PC-3 (cell line): ENCODE measurements around the gene HTR3A. TPM values are rescaled to one million over a fixed set of nuclear protein-coding genes. Genes with fewer than 3 reads are reported as not detected.

ENCODE experiments used
- ATAC-seq: fragments of 200-7000 bp; cut with Tn5 transposase; 2 replicates; pipeline ENCODE4 v1.9.1; 2020; ENCODE audit warnings: mild to moderate bottlenecking, moderate library complexity
- BruUV-seq: library from RNA; stranded (reverse); fragments of 400-500 nt; replicated peaks from 2 replicates; lab custom pipeline; 2021; lab: Mats Ljungman, UMichigan
- CTCF ChIA-PET: fragments of 300-600 bp; sonication (Branson Sonifier 250); formaldehyde crosslinking; loops from one replicate; lab custom pipeline; 2022; ENCODE audit warnings: antibody characterized with exemption; lab: Charles Lee
- POLR2A ChIA-PET: fragments of 300-600 bp; sonication (Branson Sonifier 250); formaldehyde crosslinking; loops from one replicate; lab custom pipeline; 2022; ENCODE audit warnings: antibody characterized with exemption; ENCODE audit not compliant: unreplicated experiment; lab: Charles Lee
- DNase-seq: peaks from one replicate; pipeline ENCODE4 v3.0.0-alpha.2; 2015
- H2AFZ ChIP-seq: fragments of 300-600 bp; sonication (generic); 2 replicates; pipeline ENCODE4 v1.6.0; 2016; ENCODE audit warnings: antibody characterized with exemption, low read length
- H3F3A ChIP-seq: fragments of 300-600 bp; sonication (generic); one replicate; pipeline ENCODE4 v1.6.0; 2017; ENCODE audit warnings: antibody characterized with exemption, low read length, control low read depth, mild to moderate bottlenecking; ENCODE audit not compliant: unreplicated experiment
- H3K27ac ChIP-seq: fragments of 300-600 bp; sonication (generic); 2 replicates; pipeline ENCODE4 v1.5.1; 2016; ENCODE audit warnings: mild to moderate bottlenecking, low read length
- H3K27me3 ChIP-seq: fragments of 300-600 bp; sonication (generic); 2 replicates; pipeline ENCODE4 v1.6.1; 2016; ENCODE audit warnings: low read length, mixed read lengths
- H3K36me3 ChIP-seq: fragments of 300-600 bp; sonication (generic); 2 replicates; pipeline ENCODE4 v1.6.1; 2016; ENCODE audit warnings: low read depth, mixed run types, low read length, mixed read lengths
- H3K4me1 ChIP-seq: fragments of 300-600 bp; sonication (generic); 2 replicates; pipeline ENCODE4 v1.5.1; 2016; ENCODE audit warnings: low read length; ENCODE audit not compliant: insufficient read depth
- H3K4me2 ChIP-seq: fragments of 300-600 bp; sonication (generic); 2 replicates; pipeline ENCODE4 v1.6.0; 2016; ENCODE audit warnings: low read length
- H3K4me3 ChIP-seq: fragments of 300-600 bp; sonication (generic); 2 replicates; pipeline ENCODE4 v1.5.1; 2016; ENCODE audit warnings: mild to moderate bottlenecking, low read length, mixed read lengths
- H3K79me2 ChIP-seq: fragments of 300-600 bp; sonication (generic); 2 replicates; pipeline ENCODE4 v1.6.1; 2017; ENCODE audit warnings: low read length, mixed read lengths
- H3K9ac ChIP-seq: fragments of 300-600 bp; sonication (generic); 2 replicates; pipeline ENCODE4 v1.6.0; 2016; ENCODE audit warnings: mild to moderate bottlenecking, low read length
- H3K9me2 ChIP-seq: fragments of 300-600 bp; sonication (generic); replicated peaks from 2 replicates; pipeline ENCODE4 v1.6.1; 2016; ENCODE audit warnings: mixed run types, low read length, mixed read lengths
- H3K9me3 ChIP-seq: fragments of 300-600 bp; sonication (generic); 2 replicates; pipeline ENCODE4 v1.6.1; 2016; ENCODE audit warnings: low read length, mixed read lengths
- H4K20me1 ChIP-seq: fragments of 300-600 bp; sonication (generic); 2 replicates; pipeline ENCODE4 v1.6.1; 2016; ENCODE audit warnings: low read length, mixed read lengths
- CTCF ChIP-seq: fragments of 300-600 bp; sonication (generic); conservative IDR thresholded peaks from 2 replicates; pipeline ENCODE4 v1.5.1; 2017; ENCODE audit warnings: antibody characterized with exemption, low read depth, mild to moderate bottlenecking, low read length
- EZH2 ChIP-seq: fragments of 300-600 bp; sonication (generic); IDR thresholded peaks from one replicate; pipeline ENCODE4 v1.6.1; 2017; ENCODE audit warnings: antibody characterized with exemption, mild to moderate bottlenecking, low read length; ENCODE audit not compliant: unreplicated experiment
- EZH2phosphoT487 ChIP-seq: fragments of 300-600 bp; sonication (generic); IDR thresholded peaks from 2 replicates; pipeline ENCODE4 v1.6.1; 2018; ENCODE audit warnings: mild to moderate bottlenecking, antibody characterized with exemption, low read length, borderline replicate concordance
- intact Hi-C: fragments of 100-400 bp; cut with micrococcal nuclease; formaldehyde crosslinking; loops from 2 replicates; pipeline ENCODE4 v1.9.0; 2023
- total RNA-seq: library from RNA; depleted of rRNA; stranded (reverse); fragments of >200 nt; gene quantifications from 2 replicates; pipeline ENCODE4 v1.2.3, GENCODE V29; 2014

Gene HTR3A
- total RNA-seq, 1 experiment from 2014 or later: not detected

GRCh38 chr11:113947994-113948393 is 26.9 kb upstream of the HTR3A start:
- no peak overlapping the region for H3K4me3 ChIP-seq
- H3K9ac ChIP-seq: no peak overlapping the region
- intact Hi-C loops: no loop called here
- peaks cover 67% of the 10 kb centered on the region for H3K27me3 ChIP-seq
- no peaks in the 10 kb centered on the region for H3K9me2 ChIP-seq
- no peak overlapping the region for H2AFZ ChIP-seq
- CTCF ChIA-PET: no interaction called here
- no peak overlapping the region for H3K4me2 ChIP-seq
- no peaks in the 10 kb centered on the region for H3K4me1 ChIP-seq
- POLR2A ChIA-PET: no interaction called here
- H3K9me3 ChIP-seq: no peaks in the 10 kb centered on the region
- H3F3A ChIP-seq: no peaks in the 10 kb centered on the region
- H4K20me1 ChIP-seq: no peaks in the 10 kb centered on the region
- BruUV-seq: no TSS peak
- ATAC-seq (no peak), DNase-seq (no peak)
- H3K79me2 ChIP-seq: no peaks in the 10 kb centered on the region
- TF ChIP-seq EZH2phosphoT487: no peak
- TF ChIP-seq EZH2: no peak
- no peak for TF ChIP-seq CTCF
- H3K36me3 ChIP-seq: no peaks in the 10 kb centered on the region
- no peak overlapping the region for H3K27ac ChIP-seq

- POLR2A ChIA-PET: no interaction called here
- Histone ChIP-seq H2AFZ (no peak overlapping the region), H3K27me3 (peaks cover 68% of the 10 kb centered on the region)
These were observed 25.0 kb upstream of the HTR3A start for GRCh38 chr11:113949891-113950290.

More at GRCh38 chr11:113949891-113950290, 25.0 kb upstream of the HTR3A start:
- Histone ChIP-seq H3F3A (no peaks in the 10 kb centered on the region), H3K36me3 (no peaks in the 10 kb centered on the region), H3K4me2 (no peak overlapping the region), H3K4me1 (no peaks in the 10 kb centered on the region), H4K20me1 (no peaks in the 10 kb centered on the region), H3K9me3 (no peaks in the 10 kb centered on the region), H3K9me2 (no peaks in the 10 kb centered on the region), H3K27ac (no peak overlapping the region), H3K4me3 (no peak overlapping the region), H3K9ac (no peak overlapping the region), H3K79me2 (no peaks in the 10 kb centered on the region)
- no peak for ATAC-seq
- TF ChIP-seq EZH2phosphoT487 (no peak), CTCF (no peak), EZH2 (no peak)
- CTCF ChIA-PET: no interaction called here
- intact Hi-C loops: no loop called here
- DNase-seq: no peak
- BruUV-seq: no TSS peak
